GM18909 (cell line): ENCODE data around the gene TXNL1.

ENCODE experiments used
- ATAC-seq: cut with Tn5 transposase; IDR thresholded peaks from one replicate; pipeline ENCODE4 v1.9.1; 2021; ENCODE audit warnings: mild to moderate bottlenecking; ENCODE audit not compliant: unreplicated experiment, poor library complexity

Gene TXNL1

DNA sequence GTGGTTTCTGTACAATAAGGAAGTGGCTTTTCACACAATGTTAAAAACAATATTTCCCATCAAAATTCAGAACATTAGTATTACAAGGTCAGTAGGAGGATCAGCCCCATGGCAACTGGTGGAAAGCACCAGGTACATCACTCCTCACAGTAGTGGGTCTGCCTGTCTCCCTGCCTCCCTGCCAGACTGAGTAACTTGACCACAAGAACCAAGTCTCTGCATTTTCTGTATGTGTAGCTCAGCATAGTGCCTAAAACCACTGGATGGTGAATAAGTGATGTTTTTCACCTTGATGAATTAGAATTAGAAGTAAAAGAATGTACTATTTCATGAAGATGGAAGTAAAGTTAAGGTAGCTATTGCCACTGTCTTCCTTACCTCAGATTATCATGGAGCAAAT lies 8.7 kb upstream of the TXNL1 start:
- no peak for ATAC-seq

DNA sequence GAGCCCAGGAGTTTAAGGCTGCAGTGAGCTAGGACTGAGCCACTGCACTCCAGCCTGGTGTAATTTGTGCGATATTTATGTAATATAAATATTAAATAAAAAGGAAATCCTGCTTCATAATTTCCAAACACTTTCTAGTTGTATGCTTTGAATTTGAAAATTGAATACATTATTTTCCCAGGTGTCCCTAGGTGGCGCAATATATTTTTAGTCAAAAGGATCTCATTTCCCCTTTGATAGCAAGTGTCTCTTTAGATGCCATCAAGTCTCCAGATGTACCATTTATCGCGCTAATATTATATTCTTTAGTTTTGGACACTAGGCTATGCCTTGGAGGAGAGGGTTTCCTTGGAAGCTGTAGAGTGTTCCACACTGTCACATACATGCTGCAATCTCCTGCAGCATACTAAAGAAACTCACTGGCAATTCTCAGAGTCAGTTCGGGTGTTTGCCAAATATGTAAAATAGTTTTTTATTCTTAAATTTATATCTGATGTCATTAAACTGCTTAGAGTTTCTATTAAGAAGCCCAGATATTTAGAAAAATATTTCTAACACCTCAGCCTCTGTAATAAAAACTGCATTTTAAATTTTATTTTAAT lies 7.1 kb upstream of the TXNL1 start:
- no peak for ATAC-seq

DNA sequence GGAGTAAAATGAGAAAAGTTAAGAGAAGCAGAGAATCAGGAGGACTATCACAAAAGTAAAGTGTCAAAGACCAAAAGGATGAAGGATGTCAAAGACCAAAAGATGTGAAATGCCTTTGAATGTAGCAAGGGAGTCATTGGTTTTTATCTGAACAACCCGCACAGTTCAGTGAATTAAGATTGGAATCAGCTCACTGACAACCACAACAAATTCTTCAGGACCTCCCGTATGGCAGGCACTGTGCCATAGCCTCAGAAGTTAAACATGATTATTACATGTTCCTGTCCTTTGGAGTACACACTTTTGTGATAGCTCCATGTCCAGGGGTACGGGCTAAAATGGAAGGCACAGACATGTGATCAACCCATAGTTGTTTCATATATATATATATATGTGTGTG lies 5.0 kb upstream of the TXNL1 start:
- ATAC-seq, result no peak

DNA sequence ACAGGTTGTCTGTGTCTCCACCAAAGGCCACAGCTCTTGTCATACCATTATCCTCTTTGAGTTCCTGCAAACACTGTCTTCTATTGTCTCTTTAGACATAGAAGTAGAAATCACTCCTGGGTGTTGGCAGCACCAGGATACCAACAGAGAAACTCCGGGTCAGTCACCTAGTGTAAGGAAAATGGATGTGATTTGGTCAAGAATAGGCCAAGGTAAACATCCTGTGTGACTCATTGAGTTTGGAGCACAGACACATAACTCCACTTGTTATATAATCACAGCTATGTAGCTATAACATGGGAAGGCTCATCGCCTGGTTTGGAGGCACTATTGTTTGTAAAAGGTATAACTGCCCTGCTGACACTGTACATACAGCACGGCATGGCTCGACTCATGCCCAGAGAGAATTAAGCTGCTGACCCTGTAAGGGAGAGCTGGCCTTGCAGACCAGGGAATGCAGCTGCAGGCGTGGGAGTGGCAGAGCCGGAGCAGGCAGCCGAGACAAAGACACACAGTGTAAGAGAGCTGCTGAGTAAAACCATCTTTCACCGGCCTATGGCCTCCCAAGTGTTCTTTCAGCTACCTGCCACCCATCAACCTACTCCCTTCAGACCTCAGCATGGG lies 3.4 kb upstream of the TXNL1 start:
- no peak for ATAC-seq

DNA sequence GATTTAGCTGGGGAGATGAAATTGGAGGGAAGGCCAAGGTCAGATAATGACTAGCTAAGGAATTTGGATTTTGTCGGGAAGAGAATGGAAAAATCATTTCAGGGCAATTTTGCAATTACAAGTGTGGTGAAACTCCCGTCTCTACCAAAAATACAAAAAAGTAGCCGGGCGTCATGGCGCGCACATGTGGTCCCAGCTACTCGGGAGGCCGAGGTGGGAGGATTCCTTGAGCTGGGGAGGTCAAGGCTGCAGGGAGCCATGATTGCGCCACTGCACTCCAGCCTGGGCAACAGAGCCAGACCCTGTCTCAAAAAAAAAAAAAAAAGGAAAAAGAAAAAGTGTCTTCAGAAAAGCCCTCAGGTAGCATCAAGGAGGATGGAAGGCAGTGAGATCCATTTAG lies 1.2 kb upstream of the TXNL1 start:
- ATAC-seq, result no peak

DNA sequence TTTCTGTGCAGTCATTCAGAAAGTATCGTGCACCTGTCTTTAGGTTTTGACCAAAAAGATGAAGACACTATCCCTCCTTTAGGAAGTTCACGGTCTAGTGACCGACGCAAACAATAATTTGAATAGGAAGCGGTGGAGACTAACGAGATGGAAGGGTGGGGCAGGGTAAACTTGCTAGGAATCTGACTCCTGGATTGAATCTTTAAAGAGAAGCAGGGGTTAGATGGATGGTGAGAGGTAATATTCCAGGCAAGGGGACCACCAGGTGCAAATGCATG lies 651 bp upstream of the TXNL1 start:
- ATAC-seq, result no peak

DNA sequence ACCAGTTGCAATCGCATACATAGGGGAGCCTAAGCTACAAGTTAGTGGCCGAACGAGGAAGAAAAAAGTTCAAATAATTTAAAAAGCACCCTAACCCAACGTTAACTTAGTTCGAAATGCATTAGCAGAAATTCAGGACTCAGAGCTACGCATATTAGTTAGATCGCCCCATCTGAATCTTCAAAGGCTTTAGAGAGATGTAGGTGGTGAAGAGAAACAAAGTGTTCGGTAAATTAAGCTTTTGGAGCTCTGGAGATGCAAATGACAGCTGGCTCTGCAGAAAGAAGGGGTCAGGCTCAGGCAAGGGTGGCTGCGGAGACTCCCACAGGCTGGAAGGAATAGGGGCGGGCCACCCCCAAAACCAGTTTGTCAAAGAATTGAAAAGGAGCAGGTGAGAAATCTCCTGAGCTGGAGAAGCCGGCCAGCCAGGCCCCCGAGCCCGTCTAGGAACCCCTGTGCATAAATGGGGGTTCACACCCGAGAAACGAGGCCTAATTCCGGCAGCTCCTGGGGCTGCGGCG lies 621 bp downstream of the TXNL1 start:
- peak; percentile 8 for ATAC-seq

DNA sequence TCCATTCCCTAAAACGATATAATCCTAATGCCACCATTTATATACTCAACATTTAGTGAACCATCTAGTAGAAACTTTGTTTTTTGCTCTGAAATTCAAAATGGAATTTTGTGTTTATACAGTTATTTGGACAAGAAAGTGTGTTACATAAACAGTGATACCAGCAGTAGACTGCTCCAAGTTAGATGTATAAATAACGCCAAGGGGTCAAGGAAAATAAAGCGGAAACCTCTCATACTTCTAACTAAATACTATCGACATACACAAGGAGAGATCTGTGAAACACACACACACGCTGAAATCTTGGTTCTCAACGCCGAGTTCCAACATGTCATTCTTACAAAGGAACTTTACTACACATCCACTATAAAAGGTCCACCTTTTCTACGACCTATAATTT lies 1.2 kb downstream of the TXNL1 start:
- no peak for ATAC-seq

DNA sequence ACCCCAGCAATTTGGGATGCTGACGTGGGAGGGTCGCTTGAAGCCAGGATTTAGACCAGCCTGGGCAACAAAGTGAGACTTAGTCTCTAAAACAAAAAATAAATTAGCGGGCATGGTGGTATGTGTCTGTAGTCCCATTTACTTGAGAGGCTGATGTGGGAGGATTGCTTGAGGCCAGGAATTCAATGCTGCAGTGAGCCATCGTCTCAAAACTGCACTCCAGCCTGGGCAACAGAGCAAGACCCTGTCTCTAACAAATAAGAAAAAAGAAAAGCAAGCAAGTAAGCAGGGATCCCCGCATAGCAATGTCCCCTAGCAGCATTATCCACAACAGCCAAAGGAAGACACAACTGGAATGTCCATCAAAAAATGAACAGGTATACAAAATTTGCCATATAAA lies 3.4 kb downstream of the TXNL1 start:
- ATAC-seq, result no peak

DNA sequence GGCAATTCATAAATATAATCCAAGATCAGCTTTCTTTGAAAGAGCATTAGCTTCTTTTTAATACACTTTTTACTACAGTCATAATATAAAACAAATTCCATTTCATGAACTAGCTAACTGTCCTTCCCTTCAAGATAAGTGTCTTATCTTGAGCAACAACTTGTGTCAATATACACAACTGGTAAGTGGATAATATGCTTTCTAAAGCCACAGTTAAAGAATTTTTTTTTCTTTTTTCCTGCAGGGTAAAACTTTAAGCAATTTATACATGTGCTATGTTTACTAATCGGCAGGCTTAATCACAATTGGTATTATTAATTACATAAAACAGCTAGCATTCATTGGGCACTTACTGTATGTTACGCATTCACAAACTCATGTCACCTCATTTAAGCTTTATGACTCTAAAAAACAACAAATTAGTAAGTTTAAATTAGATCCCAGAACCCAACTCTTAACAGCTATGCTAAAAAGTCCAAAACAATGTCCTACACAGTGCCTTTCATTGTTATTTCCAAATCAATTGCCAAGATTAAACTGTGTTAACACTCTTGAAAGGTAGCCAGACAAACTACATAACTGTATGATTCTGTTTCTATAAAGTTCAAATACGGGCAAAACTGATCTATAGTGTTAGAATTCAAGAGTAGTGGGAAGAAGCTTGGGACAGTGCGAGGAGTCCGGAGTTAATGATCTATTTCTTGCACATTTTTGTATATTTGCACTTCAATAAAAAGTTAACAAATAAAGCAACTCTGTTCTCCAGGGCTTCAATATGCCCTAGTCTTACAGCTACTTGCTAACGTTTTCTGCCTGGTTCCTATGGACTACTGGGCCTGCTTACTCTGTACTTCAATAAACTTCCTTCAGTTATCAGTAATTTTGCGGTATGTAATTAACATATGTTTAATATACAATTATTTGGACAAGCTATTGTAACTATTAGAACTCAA lies 6.0 kb downstream of the TXNL1 start:
- no peak for ATAC-seq

DNA sequence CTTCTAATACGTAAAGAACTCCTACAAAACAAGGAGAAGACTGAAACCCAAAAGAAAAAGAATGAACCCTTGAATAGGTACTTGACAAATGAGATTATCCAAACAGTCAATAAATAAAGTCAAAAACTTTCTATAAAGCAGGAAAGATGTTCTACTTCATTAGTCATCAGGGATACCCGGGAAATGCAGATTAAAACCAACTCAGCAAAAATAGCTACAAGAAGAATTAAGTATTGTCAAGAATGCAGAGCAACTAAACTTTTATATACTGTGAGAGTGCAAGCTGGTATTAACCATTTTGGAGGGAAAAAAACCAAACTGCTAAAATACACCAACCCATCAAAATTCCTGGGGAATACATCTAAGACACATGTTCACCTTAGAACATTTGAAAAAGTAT lies 10.4 kb downstream of the TXNL1 start:
- ATAC-seq, result no peak

DNA sequence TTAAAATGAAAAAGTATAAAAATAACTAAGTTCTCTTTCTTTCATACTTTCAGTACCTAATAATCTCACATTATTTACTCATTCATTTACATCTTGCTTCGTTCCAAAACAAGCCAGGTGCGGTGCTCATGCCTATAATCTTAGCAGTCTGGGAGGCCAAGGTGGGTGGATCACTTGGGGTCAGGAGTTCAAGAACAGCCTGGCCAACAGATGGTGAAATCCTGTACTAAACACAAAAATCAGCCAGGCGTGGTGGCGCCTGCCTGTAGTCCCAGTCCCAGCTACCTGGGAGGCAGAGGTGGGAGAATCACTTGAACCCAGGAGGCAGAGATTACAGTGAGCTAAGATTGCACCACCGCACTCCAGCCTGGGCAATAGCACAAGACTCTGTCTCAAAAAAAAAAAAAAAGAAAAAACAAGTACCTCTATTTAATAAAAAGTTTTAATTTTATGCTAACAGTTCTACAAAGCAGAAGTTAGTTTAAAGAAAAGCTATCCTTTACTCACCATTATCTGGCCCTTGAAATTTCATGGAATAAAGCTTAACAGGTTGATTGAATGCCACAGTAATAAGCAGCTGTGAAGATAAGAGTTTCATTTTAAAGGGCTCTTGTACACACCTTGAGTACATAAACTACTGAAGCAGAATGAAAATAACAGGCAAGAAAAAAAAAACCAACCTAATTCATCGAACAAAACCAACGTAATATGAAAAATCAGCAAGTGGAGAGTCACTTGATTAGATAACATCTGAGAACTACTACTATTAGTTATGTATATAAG lies 22.5 kb downstream of the TXNL1 start:
- no peak for ATAC-seq

DNA sequence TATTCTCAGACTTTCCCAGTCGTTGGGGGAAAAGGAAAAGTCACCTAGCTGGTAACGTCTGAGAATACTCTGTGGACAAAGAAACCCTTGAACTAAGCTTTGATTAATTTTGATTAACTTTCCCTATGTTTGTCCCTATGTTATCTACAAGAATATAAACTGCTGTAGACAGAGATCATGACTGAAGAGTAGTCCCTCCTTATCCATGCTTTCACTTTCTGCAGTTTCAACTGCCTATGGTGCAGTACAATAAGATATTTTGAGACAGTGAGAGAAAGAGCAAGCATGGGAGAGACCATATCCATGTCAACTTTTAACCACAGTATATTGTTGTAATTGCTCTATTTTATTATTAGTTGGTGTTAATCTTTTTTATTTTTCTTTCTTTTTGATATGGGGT lies 31.8 kb downstream of the TXNL1 start:
- no peak for ATAC-seq

DNA sequence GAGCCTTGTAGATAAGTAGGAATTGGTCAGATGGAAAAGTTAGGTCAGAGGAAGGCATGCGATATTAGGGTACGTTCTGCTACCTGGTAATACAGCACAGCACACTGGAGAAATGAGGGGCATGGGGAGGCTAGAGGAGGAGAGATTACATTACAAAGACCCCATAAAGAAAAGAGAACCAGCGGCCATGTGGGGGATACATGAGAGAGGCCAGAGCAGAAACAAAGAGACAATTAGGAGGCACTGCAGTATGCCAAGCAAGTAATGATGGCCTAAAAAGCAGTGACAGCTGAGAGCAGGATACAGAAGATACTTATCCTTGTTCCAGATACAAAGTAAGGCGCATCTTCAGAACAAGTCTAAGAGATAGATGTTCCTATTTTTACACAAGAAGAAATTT lies 40.0 kb downstream of the TXNL1 start:
- no peak for ATAC-seq

DNA sequence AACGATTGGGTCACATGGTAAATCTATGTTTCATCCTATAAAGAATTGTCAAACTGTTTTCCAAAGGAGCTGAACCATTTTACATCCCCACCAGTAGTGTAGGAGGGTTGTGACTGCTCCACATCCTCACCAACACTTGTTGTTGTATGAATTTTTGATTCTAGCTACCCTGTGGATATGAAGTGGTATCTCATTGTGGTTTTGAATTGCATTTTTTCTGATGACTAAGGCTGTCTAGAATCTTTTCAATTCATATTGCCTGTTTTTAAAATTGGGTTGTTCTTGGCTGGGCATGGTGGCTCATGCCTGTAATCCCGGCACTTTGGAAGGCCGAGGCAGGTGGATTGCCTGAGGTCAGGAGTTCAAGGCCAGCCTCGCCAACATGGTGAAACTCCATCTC lies 44.5 kb downstream of the TXNL1 start:
- no peak for ATAC-seq

DNA sequence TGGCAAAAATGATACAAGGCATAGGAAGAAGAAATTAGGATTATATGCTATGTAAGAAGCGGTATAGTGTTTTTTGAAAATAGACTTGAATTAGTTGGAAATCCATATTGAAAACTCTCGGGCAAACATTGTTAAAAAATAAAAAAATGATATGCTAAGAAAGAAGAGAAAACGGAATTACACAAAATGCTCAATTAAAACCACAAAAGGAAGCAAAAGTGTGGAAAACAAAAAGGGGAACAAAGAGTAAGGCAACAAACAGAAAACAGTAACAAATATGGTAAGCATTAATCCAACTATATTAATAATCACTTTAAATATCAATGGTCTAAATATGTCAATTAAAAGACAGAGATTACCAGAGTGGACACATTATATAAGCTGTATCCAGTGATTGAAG lies 58.4 kb downstream of the TXNL1 start:
- ATAC-seq, result no peak

DNA sequence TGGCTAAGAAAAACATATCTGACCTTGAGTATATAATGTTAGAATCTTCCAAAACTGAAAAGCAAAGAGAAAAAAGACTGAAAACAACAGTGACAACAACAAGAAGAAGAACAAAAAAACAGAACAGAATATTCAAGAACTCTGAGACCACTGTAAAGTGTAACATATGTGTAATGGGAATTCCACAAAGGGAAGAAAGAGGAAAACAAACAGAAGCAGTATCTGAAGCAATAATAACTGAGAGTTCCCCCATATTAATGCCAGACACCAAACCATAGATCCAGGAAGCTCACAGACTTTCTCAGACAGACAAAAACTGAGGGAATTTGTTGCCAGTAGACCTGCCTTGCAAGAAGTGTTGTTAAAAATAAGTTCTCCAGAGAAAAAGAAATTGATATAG lies 58.9 kb downstream of the TXNL1 start:
- ATAC-seq, result no peak

DNA sequence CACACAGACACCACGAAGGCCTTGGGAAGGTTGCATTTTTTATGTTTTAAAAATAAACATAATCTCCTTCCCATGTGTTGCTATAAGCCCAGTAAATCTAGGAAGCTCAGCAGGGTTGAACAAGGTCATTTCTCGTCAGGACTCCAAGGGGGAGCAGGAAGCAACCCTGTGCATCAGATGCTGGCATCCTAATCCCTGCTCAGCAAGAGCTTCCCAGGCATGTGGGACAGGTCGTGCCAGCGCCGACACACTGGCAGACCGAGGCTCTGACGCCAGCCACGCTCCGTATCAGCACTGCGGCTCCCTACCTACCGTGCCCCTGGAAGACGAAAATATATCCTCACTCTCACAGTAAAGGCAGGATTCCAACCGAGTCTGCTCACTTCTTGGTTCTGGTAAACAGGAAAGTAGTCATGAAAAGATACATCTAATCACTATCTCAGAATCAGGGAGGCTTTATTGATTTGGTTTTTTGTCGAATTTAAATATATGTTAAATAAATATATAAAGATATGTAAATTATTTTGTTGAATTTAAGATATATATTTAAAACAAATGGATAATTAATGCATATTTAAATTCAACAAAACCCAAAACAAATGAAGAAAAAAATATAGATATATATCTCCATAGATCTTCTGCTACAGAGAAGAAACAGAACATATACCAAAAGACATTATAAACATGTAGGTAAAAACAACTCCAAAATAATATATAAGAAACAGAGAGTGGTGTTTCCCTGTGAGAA lies 61.4 kb downstream of the TXNL1 start:
- ATAC-seq, result no peak

DNA sequence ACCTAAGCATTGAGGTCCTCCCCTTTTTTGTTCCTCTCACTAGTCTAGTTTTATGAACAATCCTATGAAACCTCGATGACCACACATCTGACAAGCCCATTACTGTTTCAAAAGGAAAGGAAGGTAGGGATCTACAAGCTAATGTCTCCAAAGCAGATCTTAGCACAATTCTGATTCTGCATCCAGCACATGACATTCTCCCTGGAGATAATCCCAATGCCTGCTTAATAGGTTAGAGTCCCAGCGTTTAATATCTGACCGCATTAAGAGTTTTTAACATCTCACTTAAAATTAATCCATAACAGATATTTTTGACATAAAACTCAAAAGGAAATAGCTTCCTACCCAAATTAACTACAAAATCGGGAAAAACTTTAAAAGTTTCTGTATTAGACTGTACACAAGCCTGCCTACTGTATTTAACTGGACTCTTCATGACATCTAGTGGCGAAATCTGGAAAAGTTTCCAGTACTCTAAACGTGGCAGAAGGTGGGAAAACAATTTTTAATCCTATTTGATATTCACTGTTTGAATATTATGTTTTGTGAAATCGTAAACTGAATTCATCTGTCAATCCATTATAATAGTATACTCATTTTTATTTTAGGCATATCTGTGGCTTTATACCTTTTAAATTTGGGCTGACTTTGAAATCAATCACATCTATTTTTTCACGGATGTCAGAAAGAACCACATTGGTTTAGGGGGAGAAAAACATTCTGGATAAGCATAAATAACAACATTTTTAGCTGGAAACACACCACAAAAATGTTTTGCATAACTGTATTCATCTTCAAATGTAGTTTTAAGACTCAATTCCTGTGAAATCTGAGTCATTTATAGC lies 62.4 kb downstream of the TXNL1 start:
- ATAC-seq, result peak; percentile 68
